Activated naive CD4-positive, alpha-beta T cell treated with anti-CD3 and anti-CD28 coated beads for 36 hours (primary cell): ENCODE results near the gene ERICH3. TPM values are rescaled to one million over a fixed set of nuclear protein-coding genes. Genes with fewer than 3 reads are reported as not detected.

Experiments
- CTCF ChIA-PET: fragments of 350-600 bp; sonication (Branson Sonifier 250); formaldehyde crosslinking; loops from one replicate; lab custom pipeline; 2021; ENCODE audit warnings: antibody characterized with exemption; lab: Charles Lee
- DNase-seq: peaks from one replicate; pipeline ENCODE4 v3.0.0-alpha.2; 2020
- H3K27ac Mint-ChIP-seq: one replicate; pipeline ENCODE4 v1.8.0; 2021; ENCODE audit warnings: mild to moderate bottlenecking, mixed read lengths
- H3K27me3 Mint-ChIP-seq: one replicate; pipeline ENCODE4 v1.8.0; 2021; ENCODE audit warnings: low read depth, mixed read lengths
- H3K36me3 Mint-ChIP-seq: one replicate; pipeline ENCODE4 v1.8.0; 2021; ENCODE audit warnings: low read depth, mixed read lengths
- H3K4me1 Mint-ChIP-seq: one replicate; pipeline ENCODE4 v1.8.0; 2021; ENCODE audit warnings: low read depth, mixed read lengths
- H3K4me3 Mint-ChIP-seq: one replicate; pipeline ENCODE4 v1.8.0; 2021; ENCODE audit warnings: mild to moderate bottlenecking, moderate library complexity, mixed read lengths
- H3K9me3 Mint-ChIP-seq: one replicate; pipeline ENCODE4 v1.8.0; 2021; ENCODE audit warnings: mixed read lengths
- intact Hi-C: fragments of 100-400 bp; cut with micrococcal nuclease; formaldehyde crosslinking; loops from one replicate; pipeline ENCODE4 v1.15.1; 2023
- total RNA-seq, 2 experiments: library from RNA; stranded (reverse); gene quantifications; one replicate each; pipeline ENCODE4 v1.2.3, GENCODE V29; 2021

Gene ERICH3
- total RNA-seq, 2 experiments from 2014 or later, result not detected

GRCh38 chr1:74571891-74572290, 101.7 kb downstream of the ERICH3 start:
- DNase-seq, result no peak
- Mint-ChIP-seq H3K27ac (no peak overlapping the region), H3K27me3 (no peaks in the 10 kb centered on the region), H3K36me3 (no peaks in the 10 kb centered on the region), H3K4me1 (no peaks in the 10 kb centered on the region), H3K9me3 (no peaks in the 10 kb centered on the region), H3K4me3 (no peak overlapping the region)
- CTCF ChIA-PET, result no interaction called here
- intact Hi-C loops, result no loop called here

GRCh38 chr1:74571493-74571800, 102.1 kb downstream of the ERICH3 start:
- Mint-ChIP-seq H3K9me3 (no peaks in the 10 kb centered on the region), H3K27ac (no peak overlapping the region), H3K27me3 (no peaks in the 10 kb centered on the region), H3K4me1 (no peaks in the 10 kb centered on the region), H3K4me3 (no peak overlapping the region), H3K36me3 (no peaks in the 10 kb centered on the region)
- CTCF ChIA-PET, result no interaction called here
- intact Hi-C loops, result no loop called here
- no peak for DNase-seq

GRCh38 chr1:74570797-74571492, 102.6 kb downstream of the ERICH3 start:
- intact Hi-C loops, result no loop called here
- CTCF ChIA-PET, result no interaction called here
- H3K9me3 Mint-ChIP-seq, result no peaks in the 10 kb centered on the region

GRCh38 chr1:74549932-74550331, 123.7 kb downstream of the ERICH3 start:
- no peaks in the 10 kb centered on the region for H3K9me3 Mint-ChIP-seq
- no peak overlapping the region for H3K4me3 Mint-ChIP-seq
- intact Hi-C loops, result no loop called here
- CTCF ChIA-PET, result no interaction called here
- no peak for DNase-seq
- no peaks in the 10 kb centered on the region for H3K36me3 Mint-ChIP-seq
- H3K27ac Mint-ChIP-seq, result no peak overlapping the region
- no peaks in the 10 kb centered on the region for H3K4me1 Mint-ChIP-seq
- peaks cover 10% of the 10 kb centered on the region for H3K27me3 Mint-ChIP-seq

More at GRCh38 chr1:74570797-74571492, 102.6 kb downstream of the ERICH3 start:
- no peak for DNase-seq
- H3K4me1 Mint-ChIP-seq, result no peaks in the 10 kb centered on the region
- H3K4me3 Mint-ChIP-seq, result no peak overlapping the region
- H3K36me3 Mint-ChIP-seq, result no peaks in the 10 kb centered on the region
- no peaks in the 10 kb centered on the region for H3K27me3 Mint-ChIP-seq
- no peak overlapping the region for H3K27ac Mint-ChIP-seq

GRCh38 chr1:74548961-74549750, 124.4 kb downstream of the ERICH3 start:
- no peak overlapping the region for H3K27ac Mint-ChIP-seq
- H3K4me3 Mint-ChIP-seq, result no peak overlapping the region
- intact Hi-C loops, result no loop called here
- H3K4me1 Mint-ChIP-seq, result no peaks in the 10 kb centered on the region
- no peak for DNase-seq
- CTCF ChIA-PET, result no interaction called here
- peaks cover 10% of the 10 kb centered on the region for H3K27me3 Mint-ChIP-seq
- H3K9me3 Mint-ChIP-seq, result no peaks in the 10 kb centered on the region
- no peaks in the 10 kb centered on the region for H3K36me3 Mint-ChIP-seq

GRCh38 chr1:74545821-74546220, 127.8 kb downstream of the ERICH3 start:
- Mint-ChIP-seq H3K9me3 (no peaks in the 10 kb centered on the region), H3K4me1 (no peaks in the 10 kb centered on the region), H3K4me3 (no peak overlapping the region), H3K27ac (no peak overlapping the region), H3K27me3 (peaks cover 5% of the 10 kb centered on the region), H3K36me3 (no peaks in the 10 kb centered on the region)
- intact Hi-C loops, result no loop called here
- CTCF ChIA-PET, result interaction anchor here (1.6 kb wide), 1 partner anchor 42 kb away, joined by 3 read pairs; no protein-coding TSS in a partner anchor
- no peak for DNase-seq

- Mint-ChIP-seq H3K27me3 (no peaks in the 10 kb centered on the region), H3K4me3 (no peak overlapping the region), H3K4me1 (no peaks in the 10 kb centered on the region), H3K36me3 (no peaks in the 10 kb centered on the region), H3K9me3 (no peaks in the 10 kb centered on the region), H3K27ac (no peak overlapping the region)
- intact Hi-C loops, result no loop called here
- CTCF ChIA-PET, result no interaction called here
- no peak for DNase-seq
Measured at GRCh38 chr1:74534241-74534640, 139.4 kb downstream of the ERICH3 start.

GRCh38 chr1:74531796-74532195, 141.8 kb downstream of the ERICH3 start:
- Mint-ChIP-seq H3K36me3 (no peaks in the 10 kb centered on the region), H3K4me1 (no peaks in the 10 kb centered on the region), H3K4me3 (no peak overlapping the region), H3K27ac (no peak overlapping the region), H3K27me3 (no peaks in the 10 kb centered on the region), H3K9me3 (no peaks in the 10 kb centered on the region)
- intact Hi-C loops, result no loop called here
- CTCF ChIA-PET, result no interaction called here
- no peak for DNase-seq

GRCh38 chr1:74530892-74531291, 142.7 kb downstream of the ERICH3 start:
- Mint-ChIP-seq H3K4me3 (no peak overlapping the region), H3K27ac (no peak overlapping the region), H3K36me3 (no peaks in the 10 kb centered on the region), H3K9me3 (no peaks in the 10 kb centered on the region), H3K4me1 (no peaks in the 10 kb centered on the region), H3K27me3 (no peaks in the 10 kb centered on the region)
- CTCF ChIA-PET, result no interaction called here
- no peak for DNase-seq
- intact Hi-C loops, result no loop called here

GRCh38 chr1:74528123-74528522, 145.5 kb downstream of the ERICH3 start:
- no peak for DNase-seq
- H3K36me3 Mint-ChIP-seq, result no peaks in the 10 kb centered on the region
- H3K27me3 Mint-ChIP-seq, result no peaks in the 10 kb centered on the region
- H3K27ac Mint-ChIP-seq, result no peak overlapping the region
- CTCF ChIA-PET, result no interaction called here
- intact Hi-C loops, result no loop called here
- no peaks in the 10 kb centered on the region for H3K4me1 Mint-ChIP-seq
- H3K9me3 Mint-ChIP-seq, result no peaks in the 10 kb centered on the region
- no peak overlapping the region for H3K4me3 Mint-ChIP-seq

GRCh38 chr1:74526708-74527107, 146.9 kb downstream of the ERICH3 start:
- Mint-ChIP-seq H3K4me1 (no peaks in the 10 kb centered on the region), H3K27me3 (peaks cover 3% of the 10 kb centered on the region), H3K36me3 (no peaks in the 10 kb centered on the region), H3K9me3 (no peaks in the 10 kb centered on the region), H3K27ac (no peak overlapping the region), H3K4me3 (no peak overlapping the region)
- CTCF ChIA-PET, result no interaction called here
- no peak for DNase-seq
- intact Hi-C loops, result no loop called here

- Mint-ChIP-seq H3K36me3 (no peaks in the 10 kb centered on the region), H3K27ac (no peak overlapping the region), H3K4me1 (no peaks in the 10 kb centered on the region), H3K9me3 (no peaks in the 10 kb centered on the region), H3K4me3 (no peak overlapping the region), H3K27me3 (peaks cover 5% of the 10 kb centered on the region)
- no peak for DNase-seq
- intact Hi-C loops, result no loop called here
- CTCF ChIA-PET, result interaction anchor here (1.4 kb wide), 1 partner anchor 17 kb away, joined by 3 read pairs; no protein-coding TSS in a partner anchor
Measured at GRCh38 chr1:74523873-74524480, 149.6 kb downstream of the ERICH3 start.

- no peaks in the 10 kb centered on the region for H3K4me1 Mint-ChIP-seq
- peaks cover 5% of the 10 kb centered on the region for H3K27me3 Mint-ChIP-seq
- CTCF ChIA-PET, result no interaction called here
- intact Hi-C loops, result no loop called here
- no peaks in the 10 kb centered on the region for H3K9me3 Mint-ChIP-seq
- no peak for DNase-seq
- no peak overlapping the region for H3K27ac Mint-ChIP-seq
- H3K36me3 Mint-ChIP-seq, result no peaks in the 10 kb centered on the region
- H3K4me3 Mint-ChIP-seq, result no peak overlapping the region
Measured at GRCh38 chr1:74522148-74522547, 151.4 kb downstream of the ERICH3 start.
